Measurements from ENCODE around the gene COL20A1.

GRCh38 chr20:63252284-63252711, 40.7 kb upstream of the COL20A1 start:
- no peak for TF ChIP-seq CTCF (IDR thresholded peaks at IDR 0.05)
- TF ChIP-seq SIN3A (IDR thresholded peaks at IDR 0.05; ENCODE audit: borderline replicate concordance, insufficient read depth, low read depth, low read length): no peak
- TF ChIP-seq, protein P1, sequence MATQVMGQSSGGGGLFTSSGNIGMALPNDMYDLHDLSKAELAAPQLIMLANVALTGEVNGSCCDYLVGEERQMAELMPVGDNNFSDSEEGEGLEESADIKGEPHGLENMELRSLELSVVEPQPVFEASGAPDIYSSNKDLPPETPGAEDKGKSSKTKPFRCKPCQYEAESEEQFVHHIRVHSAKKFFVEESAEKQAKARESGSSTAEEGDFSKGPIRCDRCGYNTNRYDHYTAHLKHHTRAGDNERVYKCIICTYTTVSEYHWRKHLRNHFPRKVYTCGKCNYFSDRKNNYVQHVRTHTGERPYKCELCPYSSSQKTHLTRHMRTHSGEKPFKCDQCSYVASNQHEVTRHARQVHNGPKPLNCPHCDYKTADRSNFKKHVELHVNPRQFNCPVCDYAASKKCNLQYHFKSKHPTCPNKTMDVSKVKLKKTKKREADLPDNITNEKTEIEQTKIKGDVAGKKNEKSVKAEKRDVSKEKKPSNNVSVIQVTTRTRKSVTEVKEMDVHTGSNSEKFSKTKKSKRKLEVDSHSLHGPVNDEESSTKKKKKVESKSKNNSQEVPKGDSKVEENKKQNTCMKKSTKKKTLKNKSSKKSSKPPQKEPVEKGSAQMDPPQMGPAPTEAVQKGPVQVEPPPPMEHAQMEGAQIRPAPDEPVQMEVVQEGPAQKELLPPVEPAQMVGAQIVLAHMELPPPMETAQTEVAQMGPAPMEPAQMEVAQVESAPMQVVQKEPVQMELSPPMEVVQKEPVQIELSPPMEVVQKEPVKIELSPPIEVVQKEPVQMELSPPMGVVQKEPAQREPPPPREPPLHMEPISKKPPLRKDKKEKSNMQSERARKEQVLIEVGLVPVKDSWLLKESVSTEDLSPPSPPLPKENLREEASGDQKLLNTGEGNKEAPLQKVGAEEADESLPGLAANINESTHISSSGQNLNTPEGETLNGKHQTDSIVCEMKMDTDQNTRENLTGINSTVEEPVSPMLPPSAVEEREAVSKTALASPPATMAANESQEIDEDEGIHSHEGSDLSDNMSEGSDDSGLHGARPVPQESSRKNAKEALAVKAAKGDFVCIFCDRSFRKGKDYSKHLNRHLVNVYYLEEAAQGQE (IDR thresholded peaks at IDR 0.05; ENCODE audit: insufficient read depth in 1 of 2, low read depth in 2 of 2, low read length in 1 of 2): no peak
- TF ChIP-seq POLR2AphosphoS5 (IDR thresholded peaks at IDR 0.05; ENCODE audit: low read depth, low read length): no peak
- TF ChIP-seq TCF7L2 (IDR thresholded peaks at IDR 0.05; ENCODE audit: low read depth, low read length): no peak
